HG02571 (cell line): ENCODE measurements around the gene CMBL.

ENCODE experiments used
- ATAC-seq: cut with Tn5 transposase; IDR thresholded peaks from one replicate; pipeline ENCODE4 v1.9.1; 2021; ENCODE audit warnings: mild to moderate bottlenecking, moderate library complexity; ENCODE audit not compliant: unreplicated experiment

Gene CMBL

DNA sequence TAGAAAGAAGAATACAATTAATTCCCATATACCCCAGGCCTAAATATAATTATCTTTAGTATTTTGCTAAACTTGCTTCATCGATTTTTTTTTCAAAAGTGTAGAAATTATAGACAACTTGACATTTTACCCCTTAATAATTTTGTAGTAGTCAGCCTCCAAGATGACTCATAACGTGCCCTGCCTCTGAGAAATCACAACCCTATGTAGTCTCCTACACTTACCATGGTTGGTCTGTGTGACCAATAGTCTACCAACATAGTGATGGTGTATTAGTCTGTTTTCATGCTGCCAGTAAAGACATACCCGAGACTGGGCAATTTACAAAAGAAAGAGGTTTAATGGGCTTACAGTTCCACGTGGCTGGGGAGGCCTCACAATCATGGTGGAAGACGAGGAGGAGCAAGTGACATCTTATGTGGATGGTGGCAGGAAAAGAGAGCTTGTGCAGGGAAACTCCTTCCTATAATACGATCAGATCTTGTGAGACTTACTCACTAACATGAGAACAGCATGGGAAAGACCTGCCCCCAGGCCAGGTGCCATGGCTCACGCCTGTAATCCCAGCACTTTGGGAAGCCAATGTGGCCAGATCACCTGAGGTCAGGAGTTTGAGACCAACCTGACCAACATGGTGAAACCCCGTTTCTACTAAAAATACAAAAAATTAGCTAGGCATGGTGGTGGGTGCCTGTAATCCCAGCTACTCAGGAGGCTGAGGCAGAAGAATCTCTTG, 3.3 kb upstream of the CMBL start:
- peak; percentile 58 for ATAC-seq

- ATAC-seq: no peak
Observed at GRCh38 chr5:10310066-10310779, 2.5 kb upstream of the CMBL start.

DNA sequence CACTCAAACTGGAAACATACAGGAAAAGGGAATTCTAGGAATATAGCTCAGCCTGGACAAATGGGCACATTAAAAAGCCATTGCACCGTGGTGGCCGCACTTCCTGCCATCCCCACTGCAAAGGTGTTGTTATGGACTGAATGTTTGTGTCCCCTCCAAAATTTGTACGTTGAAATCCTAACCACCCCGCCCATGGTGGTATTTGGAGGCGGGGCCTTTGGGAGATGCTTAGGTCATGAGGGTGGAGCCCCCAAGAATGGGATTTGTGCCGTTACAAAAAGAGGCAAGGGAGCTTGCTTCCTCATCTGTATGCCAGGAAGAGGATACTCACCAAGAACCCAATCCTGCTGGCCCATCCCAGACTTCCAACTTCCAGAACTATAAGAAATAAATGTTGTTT, 1.1 kb upstream of the CMBL start:
- no peak for ATAC-seq

DNA sequence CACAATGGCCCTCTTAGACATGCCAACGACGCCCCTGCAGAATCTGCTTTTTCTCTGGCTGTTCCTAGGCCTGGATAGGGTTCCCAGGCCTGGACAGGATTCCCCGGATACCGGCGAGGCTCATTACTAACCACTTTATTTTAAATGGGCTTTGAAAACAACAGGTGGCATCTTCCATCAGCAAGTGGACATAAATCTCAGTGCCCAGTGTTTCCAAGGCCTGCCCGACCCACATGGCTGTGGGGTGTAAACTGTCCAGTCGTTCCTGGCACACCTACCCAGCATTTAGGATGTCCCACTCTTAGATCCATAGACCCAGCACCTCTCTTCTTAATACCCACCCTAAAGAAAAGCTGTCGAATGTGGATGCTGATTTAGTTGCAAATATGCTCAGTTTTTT, 896 bp downstream of the CMBL start:
- no peak for ATAC-seq

DNA sequence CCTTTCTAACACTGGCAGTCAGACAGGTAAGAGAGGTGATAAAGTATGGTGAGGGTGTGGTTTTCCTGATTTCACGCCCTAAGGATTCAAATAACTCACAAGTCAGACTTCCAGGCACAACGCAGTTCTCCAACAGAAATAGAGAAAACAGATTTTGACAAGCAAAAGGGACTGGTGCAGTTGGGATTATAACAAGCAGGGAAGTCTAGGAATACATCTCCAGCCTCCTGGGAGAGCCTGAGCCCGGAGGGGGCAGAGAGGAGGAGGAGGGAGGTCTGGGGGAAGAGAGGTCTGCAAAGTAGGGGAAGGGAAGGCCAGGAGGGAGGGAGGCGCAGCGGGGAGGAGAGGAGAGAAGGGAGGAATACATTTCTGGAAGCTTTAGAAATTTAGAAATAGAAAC, 1.6 kb downstream of the CMBL start:
- no peak for ATAC-seq

GRCh38 chr5:10304932-10305331, 2.8 kb downstream of the CMBL start:
- ATAC-seq: no peak

DNA sequence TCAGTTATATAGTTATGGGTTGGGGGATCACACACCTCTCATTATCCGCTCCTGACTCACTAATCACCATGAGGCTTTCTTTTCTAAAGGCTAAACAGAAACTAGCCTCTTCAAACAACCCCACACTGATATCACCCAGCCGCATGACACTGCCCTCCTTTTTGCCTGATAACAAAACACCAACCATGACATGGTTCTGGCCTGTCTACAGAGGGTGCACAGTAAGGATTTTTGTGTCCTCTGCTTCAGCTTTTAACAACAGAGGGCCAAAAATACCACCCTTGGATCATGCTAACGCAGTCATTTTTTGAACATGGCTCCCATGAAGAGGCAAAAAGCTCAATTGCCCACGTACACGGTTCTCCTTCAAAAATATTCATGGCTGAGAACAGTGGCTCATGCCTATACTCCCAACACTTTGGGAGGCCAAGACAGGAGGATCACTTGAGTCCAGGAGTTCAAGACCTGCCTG, 4.0 kb downstream of the CMBL start:
- ATAC-seq: no peak

- ATAC-seq: no peak
Observed at GRCh38 chr5:10303201-10303600, 4.5 kb downstream of the CMBL start.

DNA sequence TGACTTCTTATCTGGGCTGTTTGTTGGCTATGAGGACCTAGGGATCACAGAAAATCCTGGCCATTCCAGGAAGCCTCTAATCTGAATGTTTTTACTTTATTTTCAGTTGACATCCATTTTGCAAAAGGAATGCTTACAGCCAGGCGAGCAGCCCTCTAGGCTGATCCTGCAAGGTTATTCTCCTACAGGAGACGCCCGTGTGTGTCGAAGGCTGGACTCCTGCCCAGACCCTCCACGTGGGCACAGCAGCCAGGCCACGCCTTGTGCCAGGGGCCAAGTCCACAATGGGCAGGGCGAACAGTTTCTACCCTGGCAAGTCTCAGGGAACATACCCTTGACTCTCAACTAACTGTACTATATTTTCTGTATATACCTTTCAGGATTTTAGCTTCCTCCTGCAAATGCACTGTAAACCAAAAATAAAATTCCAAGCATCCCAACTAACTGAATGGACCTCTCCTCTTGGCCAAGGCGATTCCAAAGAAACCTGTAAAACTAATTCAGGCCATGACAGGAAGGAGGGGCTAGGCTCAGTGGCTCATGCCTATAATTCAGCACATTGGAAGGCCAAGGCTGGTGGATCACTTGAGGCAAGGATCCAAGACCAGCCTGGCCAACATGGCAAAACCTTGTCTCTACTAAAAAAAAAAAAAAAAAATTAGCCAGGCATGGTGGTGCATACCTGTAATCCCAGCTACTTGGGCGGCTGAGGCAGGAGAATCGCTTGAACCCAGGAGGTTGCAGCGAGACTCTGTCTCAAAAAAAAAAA, 5.7 kb downstream of the CMBL start:
- ATAC-seq: no peak

GRCh38 chr5:10301266-10301665, 6.4 kb downstream of the CMBL start:
- no peak for ATAC-seq

- ATAC-seq: no peak
Observed at GRCh38 chr5:10300246-10300645, 7.5 kb downstream of the CMBL start.

DNA sequence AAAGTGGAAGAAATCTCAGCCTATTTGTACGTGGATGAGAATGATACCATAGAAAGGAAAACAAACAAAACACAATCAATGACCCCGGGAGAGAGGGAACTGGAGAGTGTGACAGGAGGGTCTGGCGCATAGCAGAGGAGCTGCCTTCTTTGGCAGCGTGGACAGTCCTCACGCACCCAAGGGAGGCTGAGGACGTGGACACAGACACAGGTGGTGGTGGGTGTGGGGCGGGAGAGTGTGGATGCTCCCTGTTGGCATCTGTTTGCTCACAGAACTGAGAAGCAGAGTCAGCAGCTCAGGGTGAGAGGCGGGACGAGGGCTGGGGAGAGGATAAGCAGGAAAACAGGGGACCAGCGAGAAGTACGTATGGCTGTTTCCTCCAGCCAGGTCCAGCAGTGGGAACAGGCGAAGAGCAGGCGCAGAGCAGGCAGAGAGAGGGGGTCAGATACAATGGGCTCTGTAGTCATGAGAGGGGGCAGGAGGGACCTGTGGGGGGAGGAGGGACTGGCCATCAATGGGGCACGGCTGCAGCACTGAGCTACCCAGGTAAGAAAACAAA, 10.0 kb downstream of the CMBL start:
- no peak for ATAC-seq

DNA sequence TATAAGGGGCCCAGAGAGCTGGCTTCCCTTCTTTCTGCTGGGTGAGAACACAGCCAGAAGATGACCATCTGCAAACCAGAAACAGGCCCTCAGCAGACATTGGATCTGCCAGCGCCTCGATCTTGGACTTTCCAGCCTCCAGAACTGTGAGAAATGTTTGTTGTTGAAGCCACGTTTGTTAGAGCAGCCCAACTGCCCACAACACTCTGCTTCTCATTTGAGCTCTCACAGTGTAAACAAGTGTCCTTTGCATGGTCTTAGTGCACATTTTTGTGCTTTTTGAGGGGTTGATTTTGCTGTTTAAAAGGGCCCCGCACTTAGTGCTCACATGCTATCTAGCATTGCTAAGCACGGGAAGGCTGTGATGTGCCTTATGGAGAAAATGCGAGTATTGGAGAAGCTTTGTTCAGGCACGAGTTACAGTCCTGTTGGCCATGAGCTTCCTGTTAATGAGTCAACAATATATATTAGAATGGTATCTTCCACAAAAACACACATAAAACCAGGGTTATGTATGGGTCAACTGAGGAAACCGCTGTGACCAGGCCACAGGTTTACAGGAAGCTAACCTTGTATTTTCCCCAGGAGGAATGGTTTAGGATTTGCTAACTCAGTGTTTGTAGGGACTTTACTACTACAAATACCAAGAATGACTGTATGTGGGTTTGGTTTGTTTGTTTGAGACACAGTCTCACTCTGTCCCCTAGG, 11.9 kb downstream of the CMBL start:
- no peak for ATAC-seq

- no peak for ATAC-seq
Observed at GRCh38 chr5:10293907-10294662, 13.6 kb downstream of the CMBL start.

GRCh38 chr5:10291692-10292339, 15.9 kb downstream of the CMBL start:
- ATAC-seq: no peak

GRCh38 chr5:10290438-10290837, 17.3 kb downstream of the CMBL start:
- ATAC-seq: no peak

DNA sequence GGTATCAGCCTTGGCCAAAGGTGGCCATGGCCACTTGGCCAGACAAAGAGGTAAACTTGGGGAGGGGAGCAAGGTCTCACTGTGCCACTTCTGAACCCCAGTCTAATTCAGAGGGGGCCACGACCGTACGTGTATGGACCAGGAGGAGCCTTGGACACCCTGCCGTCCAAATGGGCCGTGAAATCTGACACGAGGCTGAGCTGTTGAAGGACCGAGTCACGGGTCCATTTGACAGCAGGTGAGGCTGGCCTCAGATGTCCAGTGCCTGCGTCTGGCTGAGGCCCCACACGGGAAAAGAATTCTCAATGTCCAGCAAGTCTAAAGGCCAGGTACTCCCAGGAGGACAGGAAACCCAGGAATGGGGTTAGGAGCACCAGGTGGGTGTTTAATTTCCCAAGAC, 17.7 kb downstream of the CMBL start:
- no peak for ATAC-seq

- no peak for ATAC-seq
Observed at GRCh38 chr5:10289353-10289752, 18.3 kb downstream of the CMBL start.

GRCh38 chr5:10288592-10289219, 19.0 kb downstream of the CMBL start:
- peak; percentile 63 for ATAC-seq
